Measurements from ENCODE around the gene ELN.

ELN gene

DNA sequence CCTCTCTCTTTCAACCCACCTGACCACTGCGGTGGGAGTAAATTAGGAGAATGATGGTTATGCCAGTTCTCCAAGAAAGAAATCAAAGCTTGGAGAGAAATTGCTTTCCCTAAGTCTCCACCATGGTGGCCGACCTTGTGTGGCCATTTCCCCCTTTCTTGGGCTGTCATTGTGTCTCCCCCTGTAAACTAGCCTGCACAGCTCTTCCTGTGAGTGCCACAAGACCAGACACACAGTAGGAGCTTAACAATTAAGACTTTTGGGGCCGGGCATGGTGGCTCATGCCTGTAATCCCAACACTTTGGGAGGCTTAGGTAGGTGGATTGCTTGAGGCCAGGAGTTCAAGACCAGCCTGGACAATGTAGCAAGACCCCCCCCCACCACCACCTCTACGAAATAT, 36.7 kb downstream of the ELN start:
- DNase-seq, result no peak

DNA sequence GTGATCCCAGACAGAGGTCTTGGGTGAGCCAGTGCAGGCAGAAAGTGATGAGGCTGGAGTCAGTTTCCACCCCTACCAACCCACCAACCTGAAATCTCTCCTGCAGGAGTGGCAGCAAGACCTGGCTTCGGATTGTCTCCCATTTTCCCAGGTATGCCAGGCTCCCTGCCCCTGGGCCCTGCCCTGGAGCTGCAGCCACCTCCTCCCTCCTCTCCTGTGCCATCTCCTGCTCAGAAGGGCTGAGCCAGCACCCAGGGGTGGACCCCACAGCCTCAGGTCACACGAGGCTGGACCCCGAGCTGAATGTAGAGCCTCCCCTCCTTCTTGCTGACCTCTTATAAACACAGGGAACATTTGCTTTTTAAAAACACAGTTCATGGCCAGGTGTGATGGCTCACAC, 38.7 kb downstream of the ELN start:
- no peak for DNase-seq

DNA sequence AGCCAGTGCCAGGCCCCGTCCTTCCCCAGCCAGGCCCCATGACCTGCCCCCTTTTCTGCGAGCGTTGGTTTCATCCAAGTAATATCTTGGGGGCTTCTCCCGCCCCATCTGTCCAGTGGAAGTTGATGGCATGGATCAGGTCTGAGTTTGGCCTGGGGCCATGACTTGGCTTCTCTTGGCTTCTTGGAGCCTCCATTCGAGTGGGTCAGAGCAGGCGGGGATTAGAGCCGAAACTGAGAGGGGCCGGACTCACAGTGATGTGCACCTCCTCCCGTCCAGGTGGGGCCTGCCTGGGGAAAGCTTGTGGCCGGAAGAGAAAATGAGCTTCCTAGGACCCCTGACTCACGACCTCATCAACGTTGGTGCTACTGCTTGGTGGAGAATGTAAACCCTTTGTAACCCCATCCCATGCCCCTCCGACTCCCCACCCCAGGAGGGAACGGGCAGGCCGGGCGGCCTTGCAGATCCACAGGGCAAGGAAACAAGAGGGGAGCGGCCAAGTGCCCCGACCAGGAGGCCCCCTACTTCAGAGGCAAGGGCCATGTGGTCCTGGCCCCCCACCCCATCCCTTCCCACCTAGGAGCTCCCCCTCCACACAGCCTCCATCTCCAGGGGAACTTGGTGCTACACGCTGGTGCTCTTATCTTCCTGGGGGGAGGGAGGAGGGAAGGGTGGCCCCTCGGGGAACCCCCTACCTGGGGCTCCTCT, 40.6 kb downstream of the ELN start:
- no peak for DNase-seq

DNA sequence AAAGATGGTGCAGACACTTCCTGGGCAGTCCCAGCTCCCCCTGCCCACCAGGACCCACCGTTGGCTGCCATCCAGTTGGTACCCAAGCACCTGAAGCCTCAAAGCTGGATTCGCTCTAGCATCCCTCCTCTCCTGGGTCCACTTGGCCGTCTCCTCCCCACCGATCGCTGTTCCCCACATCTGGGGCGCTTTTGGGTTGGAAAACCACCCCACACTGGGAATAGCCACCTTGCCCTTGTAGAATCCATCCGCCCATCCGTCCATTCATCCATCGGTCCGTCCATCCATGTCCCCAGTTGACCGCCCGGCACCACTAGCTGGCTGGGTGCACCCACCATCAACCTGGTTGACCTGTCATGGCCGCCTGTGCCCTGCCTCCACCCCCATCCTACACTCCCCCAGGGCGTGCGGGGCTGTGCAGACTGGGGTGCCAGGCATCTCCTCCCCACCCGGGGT, 41.1 kb downstream of the ELN start:
- no peak for DNase-seq

DNA sequence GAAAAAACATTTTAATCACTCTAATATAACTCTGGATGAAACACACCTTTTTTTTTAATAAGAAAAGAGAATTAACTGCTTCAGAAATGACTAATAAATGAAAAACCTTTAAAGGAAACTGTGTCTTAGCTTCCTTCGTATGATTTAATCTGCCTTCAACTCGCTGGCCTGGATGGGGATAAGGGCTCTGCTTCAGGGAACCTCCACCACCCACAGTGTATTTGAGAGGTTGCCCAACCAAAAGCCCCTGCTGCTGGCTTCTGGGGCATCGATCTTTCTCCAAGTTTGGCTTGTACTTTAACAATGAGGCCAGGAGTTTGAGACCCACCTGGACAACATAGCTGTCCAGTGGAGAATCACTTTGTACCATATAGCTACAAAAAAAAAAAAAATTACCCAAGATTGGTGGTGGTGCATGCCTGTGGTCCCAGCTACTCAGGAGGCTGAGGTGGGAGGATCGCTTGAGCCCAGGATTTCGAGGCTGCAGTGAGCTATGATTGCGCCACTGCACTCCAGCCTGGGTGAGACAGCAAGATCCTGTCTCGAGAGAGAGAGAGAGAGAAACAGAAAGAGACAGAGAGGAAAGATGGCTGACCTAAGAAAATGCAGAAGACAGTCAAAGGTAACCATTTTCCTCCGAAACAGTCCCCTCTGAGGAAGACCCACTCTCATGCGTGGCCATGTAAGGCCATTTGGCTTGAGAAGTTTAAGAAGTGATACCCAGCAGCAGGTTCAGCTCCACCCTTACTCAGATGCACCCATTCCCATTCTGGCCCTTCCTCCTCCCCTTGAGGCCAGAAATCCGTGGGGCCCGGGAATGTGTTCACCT, 42.0 kb downstream of the ELN start:
- DNase-seq, result no peak

DNA sequence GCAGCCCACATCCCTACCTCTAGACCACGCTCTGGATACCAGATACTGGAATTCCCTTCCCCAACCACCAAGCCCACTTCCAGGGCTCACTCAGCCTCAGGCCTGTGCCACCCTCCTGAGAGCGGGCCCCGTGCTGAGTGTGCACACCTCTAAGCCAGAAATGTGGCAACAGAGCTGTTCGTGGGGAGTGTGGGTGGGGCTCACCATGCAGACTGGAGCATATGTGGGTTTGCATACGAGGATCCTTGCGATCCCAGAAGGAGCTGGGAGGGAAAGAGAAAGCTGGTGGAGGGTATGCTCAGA, 42.6 kb downstream of the ELN start:
- no peak for DNase-seq

DNA sequence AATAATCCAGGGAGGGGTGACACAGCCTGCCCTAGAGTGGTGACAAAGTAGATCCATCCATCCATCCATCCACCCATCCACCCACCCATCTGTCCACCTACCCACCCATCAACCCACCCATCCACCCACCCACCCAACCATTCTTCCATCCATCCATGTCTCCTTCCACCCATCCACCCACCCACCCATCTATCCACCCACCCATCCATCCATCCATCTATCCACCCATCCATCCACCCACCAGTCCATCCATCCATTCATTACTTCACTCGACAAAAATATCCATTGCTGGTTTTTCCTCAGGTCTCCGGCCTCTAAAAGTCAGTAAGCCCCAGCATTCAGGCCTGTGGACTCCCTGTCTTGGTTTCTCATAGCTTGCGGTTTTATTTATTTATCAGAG, 43.1 kb downstream of the ELN start:
- DNase-seq, result no peak

DNA sequence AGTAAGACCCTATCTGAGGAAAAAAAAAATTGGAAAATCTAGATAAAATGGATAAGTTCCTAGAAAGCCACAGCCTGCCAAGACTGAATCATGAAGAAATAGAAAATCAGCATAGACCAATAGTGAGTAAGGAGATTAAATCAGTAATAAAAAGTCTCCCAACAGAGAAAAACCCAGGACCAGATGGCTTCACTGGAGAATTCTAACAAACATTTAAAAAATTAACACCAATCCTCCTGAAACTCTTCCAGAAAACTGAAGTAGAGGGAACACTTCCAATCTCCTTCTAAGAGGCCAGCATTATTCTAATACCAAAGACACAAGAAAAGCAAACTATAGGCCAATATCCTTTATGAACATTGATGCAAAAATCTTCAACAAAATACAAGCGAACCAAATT, 46.8 kb downstream of the ELN start:
- no peak for DNase-seq

DNA sequence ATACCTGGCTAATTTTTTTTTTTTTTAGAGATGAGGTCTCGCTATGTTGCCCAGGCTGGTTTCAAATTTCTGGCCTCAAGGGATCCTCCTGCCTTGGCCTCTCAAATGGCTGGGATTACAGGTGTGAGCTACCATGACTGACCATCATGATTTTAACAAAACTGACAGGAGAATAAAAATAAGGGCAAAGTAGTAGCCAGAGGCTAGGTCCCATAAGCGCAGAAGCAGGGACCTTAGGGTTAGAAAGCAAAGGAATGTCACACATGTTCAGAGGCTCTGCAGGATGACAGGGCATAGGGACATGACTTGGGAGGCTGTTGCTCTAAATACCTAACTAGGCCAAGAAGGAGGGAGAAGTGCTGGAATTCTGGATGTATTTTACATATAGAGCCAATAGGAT, 50.5 kb downstream of the ELN start:
- no peak for DNase-seq

DNA sequence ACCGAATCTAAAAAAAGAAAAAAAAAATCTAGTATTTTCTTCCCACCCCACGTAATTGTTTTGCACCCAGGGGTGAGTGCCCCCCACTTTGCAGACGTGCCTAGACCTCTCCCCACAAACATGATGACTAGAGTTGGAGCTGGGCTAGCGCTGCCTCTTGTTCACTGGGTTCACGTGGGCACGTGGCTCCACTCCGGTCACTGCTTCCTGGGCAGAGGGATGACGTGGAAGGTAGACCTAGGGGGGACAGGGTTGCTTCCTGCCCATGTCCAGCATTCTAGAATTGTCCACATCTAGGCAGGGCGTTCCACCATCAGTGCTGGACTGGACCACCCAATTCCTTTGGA, 54.8 kb downstream of the ELN start:
- no peak for DNase-seq

DNA sequence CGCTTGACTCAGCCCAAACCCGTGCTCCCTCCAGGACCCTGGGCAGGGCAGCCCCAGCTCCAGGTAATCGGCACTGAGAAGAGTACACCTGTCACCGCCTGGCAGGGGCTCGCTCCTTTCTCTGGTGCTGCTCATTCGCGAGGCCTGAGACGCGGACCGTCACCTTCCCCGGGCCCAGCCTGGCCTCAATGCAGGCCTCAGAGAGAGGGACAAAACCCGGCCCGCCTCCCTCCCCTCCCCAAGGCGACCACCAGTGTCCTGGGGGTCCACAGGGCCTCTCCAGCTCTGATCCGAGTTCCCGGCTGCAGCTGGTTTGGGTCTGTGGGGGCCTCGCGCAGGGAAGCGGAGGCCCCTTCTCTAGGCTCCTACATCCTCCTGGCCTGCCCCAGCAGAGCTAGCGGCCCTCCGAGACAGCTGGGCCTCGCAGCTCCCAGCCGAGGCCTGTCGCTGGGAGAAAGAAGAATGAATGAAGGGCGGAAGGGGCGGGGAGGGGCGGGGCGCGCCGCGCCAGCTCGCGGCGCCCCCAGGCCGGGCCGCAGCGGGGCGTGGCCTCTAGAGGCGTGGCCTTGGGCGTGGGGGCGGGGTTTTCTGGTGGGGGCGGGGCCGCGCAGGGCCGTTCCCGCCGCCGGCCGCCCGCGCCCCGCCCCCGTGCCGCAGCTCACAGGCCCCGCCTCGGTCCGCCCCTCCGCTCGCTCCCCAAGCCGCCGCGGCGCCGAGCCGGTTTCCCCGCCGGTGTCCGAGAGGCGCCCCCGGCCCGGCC, 55.3 kb downstream of the ELN start, which contains the start of gene LIMK1:
TSS of gene LIMK1 (plus strand) at position 688 of the 760 bp plus-strand sequence. CDS start 187 bp downstream, outside the sequence.
- DNase-seq, result peak; percentile 77

DNA sequence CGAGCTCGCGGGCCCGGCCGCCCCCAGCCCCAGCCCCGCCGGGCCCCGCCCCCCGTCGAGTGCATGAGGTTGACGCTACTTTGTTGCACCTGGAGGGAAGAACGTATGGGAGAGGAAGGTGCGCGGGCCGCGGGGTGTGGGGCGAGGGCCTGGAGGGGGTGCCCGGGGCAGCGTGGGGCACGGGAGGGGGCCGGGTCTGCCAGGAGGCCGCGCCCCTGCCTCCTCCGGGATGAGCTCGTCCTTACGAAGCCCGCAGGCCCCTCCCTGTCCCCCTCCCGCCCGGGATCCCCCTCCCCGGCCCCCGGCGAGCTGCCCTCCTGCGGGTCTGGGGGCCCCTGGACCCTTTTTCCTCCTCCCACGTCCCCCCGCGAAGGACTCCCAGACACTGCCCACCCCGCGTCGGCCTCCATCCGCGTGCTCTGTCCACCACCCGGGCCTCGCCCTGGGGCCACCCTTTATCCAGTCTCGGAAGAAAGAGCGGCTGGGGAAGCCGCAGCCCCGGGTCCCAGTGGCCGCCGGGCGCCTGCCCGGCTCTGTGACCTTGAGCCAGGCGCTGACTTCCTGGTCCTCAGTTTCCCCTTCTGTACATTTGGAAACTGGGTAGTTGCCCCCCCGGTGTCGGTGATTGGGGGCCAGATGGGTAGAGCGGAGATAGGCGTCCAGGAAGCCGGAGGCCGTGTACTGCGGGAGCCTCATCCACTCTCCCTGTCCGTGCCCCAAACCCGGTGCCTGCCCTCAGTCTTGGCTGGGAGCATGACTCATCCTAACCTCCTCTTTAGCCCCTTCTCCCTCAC, 56.2 kb downstream of the ELN start:
- peak; percentile 68 for DNase-seq

DNA sequence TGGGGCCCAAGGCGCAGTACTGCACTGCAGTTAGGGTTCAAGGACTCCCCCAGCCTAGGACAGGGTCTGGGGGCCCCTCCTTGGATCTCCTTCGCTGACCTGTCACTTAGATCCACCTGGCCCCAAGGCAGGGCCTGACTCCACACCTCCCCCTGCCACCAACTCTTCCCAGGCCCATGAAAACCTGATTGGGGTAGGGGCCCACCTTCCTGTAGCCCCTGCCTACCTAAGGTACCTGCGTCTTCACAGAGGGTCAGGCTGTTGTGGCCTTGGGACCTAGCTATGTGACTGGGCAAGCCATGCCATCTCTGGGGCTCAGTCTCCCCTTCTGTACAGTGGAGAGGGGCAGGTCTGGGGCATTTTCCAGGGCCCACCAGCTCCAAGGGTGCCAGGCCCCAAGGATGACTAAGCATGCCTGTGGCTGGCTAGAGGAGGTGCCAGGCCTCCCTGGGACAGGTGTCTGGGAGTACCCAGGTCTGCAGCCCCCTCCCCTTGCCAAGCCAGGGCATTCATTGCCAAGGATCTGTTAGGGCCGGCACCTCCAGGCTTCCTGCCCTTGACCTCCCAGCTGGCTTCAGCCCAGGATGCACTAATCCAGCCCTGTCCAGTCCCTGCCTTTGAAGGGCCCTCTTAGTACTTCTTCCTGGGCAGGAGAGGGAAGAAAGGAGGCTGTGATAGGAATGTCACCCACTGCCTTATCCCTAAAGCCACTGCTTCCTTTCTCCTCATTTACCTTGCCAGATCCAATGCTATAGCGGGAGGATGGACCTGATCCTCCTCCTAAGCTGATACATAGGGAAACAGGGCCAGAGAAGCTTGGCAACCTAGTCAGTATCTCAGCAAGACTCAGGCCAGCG, 57.0 kb downstream of the ELN start:
- no peak for DNase-seq

DNA sequence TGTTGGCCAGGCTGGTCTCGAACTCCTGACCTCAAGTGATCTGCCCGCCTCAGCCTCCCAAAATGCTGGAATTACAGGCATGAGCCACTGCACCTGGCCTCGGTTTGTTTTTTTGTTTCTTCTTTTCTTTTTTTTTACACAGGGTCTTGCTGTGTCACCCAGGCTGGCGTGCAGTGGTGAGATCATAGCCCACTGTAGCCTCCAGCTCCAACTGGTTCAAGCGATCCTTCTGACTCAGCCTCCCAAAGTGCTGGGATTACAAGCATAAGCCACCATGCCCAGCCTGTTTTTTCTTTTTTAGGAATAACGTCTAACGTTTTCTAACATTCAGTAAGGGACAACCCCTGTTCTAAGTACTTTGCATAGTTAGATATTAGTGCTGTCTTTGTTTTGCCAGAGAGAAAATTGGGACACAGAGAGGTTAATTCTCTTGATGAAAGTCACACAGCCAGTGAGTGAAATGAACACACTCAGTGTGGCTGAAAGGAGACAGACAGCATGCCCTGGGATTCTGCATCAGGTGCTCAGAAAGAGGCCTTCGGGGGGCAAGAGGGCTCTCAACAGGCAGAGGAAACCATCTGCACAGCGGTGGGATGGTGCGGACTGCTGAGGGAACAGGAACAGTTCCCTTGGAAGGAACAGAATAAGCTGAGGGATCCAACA, 59.9 kb downstream of the ELN start:
- no peak for DNase-seq

DNA sequence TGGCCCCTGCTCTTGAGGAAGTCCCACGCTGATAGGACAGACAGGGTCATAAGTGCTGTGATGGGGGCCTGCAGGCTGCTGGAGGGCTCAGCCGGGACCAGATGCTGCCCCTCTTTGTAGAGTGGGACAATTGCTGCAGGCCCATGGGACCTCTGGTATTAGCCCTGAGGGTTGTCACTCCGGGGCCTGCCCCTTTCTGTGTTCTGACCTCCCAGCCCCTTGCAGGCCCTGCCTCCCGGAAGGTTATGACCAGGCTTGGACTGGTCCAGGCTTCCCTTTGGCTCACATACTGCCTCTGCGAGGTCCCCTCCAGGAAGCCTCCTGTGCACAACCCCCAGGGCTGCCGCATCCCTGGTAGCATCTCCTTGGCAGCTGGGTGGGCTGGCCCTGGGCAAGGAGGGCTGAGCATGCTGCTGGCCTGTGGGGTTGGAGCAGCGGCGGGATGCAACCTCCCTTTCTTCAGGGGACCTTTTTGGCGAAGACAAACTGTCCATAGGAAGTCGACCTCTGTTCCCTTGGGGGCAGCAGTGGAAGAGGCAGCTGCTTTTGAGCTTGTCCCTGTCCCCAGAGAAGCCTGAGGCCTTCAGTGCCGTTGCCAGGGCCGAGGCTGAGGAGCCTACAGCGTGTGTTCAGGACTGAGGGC, 64.5 kb downstream of the ELN start:
- no peak for DNase-seq

DNA sequence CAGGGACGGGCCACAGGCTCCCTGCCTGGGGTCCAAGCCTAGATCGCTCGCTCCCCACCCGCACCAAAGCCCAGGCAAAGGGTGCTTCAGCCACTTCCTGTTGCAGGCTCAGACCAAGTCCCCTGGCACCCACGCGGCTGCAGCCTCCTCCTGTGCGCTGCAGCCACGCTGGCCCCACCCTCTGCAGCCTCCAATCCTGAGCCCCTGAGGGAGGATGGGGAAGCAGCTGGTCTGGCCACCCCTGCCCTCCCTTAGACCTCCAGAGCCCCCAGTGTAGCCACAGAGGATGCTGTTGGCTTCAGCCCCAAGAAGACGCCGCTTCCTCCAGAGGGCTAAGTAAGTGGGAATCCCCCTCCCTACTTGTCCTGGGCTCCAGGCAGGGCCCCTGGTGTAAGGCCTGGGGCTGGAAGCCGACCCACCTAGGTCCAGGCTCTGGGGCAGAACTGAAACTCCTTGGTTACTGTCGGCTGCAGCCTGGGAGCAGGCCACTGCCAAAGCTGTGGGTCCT, 65.0 kb downstream of the ELN start:
- no peak for DNase-seq

DNA sequence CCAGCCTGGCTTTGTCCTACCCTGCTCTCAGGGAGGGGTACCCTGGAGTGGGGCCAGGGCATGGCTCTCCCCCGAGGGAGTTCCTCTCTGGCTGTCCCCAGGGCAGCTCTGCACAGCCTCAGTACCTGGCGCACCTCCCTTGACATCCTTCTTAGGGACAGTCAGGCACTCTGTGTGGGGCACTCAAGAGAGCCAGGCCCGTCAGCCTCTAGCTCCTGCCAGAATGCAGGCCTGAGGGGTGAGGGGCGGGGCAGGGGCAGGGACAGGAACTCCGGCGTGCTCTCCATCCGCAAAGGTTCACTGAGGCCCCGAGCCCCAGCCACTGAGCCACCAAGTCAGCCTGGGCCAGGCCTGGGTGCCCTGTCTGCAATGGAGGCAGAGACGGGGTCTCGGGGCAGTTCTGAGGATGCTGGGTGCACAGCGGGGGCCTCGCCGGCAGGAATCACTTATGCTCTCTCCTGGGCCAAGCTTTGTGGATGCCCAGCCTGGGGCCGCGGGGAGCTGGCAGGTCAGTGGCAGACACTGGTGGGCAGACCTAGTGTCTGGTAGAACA, 65.8 kb downstream of the ELN start:
- DNase-seq, result no peak

DNA sequence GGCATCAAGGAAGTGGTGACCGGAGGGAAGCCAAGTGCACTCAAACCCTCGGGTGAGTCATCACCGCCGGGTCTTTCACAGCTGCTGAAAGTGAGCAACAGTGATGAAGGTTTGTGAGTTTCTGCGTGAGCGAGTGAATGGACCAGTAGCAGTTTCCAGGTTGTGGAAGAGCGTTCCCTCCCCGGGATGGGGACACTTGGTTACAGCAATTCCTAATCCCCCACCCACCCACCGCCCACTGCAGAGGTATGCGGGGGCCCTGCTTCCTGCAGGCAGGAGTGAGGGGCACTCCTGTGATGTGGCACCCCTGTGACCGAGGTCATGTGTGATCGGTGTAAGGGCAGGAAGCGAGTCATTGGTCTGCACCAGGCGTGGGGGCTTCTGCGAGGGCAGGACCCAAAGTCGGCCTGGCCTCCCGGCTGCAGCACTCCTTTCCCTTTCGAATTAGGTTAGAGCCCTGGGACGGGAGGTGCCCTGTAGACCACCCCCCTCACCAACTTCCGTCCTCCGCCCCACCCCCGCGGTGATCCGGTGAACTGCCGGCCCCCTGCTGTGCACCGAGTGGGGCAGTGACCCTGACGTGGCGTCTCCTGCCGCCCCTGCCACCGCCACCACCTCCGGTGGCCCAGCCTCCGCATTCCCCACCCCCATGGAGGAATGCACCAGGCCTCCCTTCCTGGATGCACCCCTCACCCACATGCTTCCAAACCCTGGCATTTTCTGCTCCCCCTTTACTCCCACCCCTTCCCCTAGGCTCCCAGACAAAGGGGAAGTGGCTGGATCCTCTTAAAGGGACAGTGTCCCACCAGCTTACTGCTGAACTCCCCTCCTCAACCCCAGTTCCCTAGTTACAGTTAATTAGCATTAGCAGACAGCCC, 66.5 kb downstream of the ELN start:
- DNase-seq, result no peak

DNA sequence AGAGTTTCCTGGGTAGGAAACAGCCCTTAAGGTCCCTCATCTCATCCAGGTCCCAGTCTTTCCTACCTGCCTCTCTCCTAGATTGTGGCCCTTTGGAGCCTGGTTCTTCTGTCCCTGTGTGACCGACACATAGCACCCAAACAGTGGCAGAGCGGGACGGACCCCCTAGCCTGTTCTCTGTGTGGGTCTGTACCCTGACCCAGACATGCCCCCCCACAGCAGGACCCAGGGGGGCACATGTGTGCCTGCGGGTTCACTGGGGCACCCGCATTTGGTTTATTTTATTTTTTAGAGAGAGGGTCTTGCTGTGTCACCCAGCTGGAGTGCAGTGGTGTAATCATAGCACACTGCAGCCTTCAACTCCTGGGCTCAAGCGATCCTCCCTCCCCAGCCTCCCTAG, 67.2 kb downstream of the ELN start:
- DNase-seq, result no peak
